Lung (tissue), 12 donors: ENCODE data around the gene TRABD2A. TPM values are rescaled to one million over a fixed set of nuclear protein-coding genes. Genes with fewer than 3 reads are reported as not detected.

Experiments used
- ATAC-seq: fragments of 200-7000 bp; cut with Tn5 transposase; one replicate; pipeline ENCODE4 v1.9.1; 2020; ENCODE audit warnings: moderate number of reproducible peaks; ENCODE audit not compliant: insufficient read depth, low FRiP score
- DNase-seq, 3 donors: peaks; one replicate each; pipeline ENCODE4 v3.0.0-alpha.2; 2013 to 2017
- H3K27ac ChIP-seq, 2 donors: one replicate each; pipeline ENCODE4 v1.5.1; 2013; ENCODE audit warnings: mild to moderate bottlenecking in 2 of 2, moderate library complexity in 2 of 2, control low read depth in 1 of 2, inconsistent platforms in 1 of 2, low read depth in 1 of 2, low read length in 1 of 2
- H3K27me3 ChIP-seq, 3 donors: one replicate each; pipeline ENCODE4 v1.5.1; 2013; ENCODE audit warnings: low read length in 2 of 3; ENCODE audit not compliant: control insufficient read depth in 3 of 3, insufficient read depth in 3 of 3
- H3K36me3 ChIP-seq, 4 donors: one replicate each; pipeline ENCODE4 v1.5.1; 2013; ENCODE audit warnings: low read length in 4 of 4, mild to moderate bottlenecking in 1 of 4, moderate library complexity in 1 of 4; ENCODE audit not compliant: control insufficient read depth in 4 of 4, insufficient read depth in 4 of 4
- H3K4me1 ChIP-seq, 5 donors: one replicate each; pipeline ENCODE4 v1.5.1; 2013; ENCODE audit warnings: low read length in 5 of 5, mild to moderate bottlenecking in 2 of 5, moderate library complexity in 1 of 5; ENCODE audit not compliant: control insufficient read depth in 5 of 5, insufficient read depth in 5 of 5
- H3K4me3 ChIP-seq: one replicate; pipeline ENCODE4 v1.5.1; 2013; ENCODE audit warnings: mild to moderate bottlenecking, control low read depth, moderate library complexity
- H3K9ac ChIP-seq, 2 donors: one replicate each; pipeline ENCODE4 v1.5.1; 2013; ENCODE audit warnings: low read length in 2 of 2, control low read depth in 1 of 2; ENCODE audit not compliant: insufficient read depth in 1 of 2
- H3K9me3 ChIP-seq, 4 donors: one replicate each; pipeline ENCODE4 v1.5.1; 2013; ENCODE audit warnings: low read length in 3 of 4, mild to moderate bottlenecking in 1 of 4, moderate library complexity in 1 of 4; ENCODE audit not compliant: control insufficient read depth in 4 of 4, insufficient read depth in 3 of 4
- CTCF ChIP-seq: IDR thresholded peaks from 2 replicates; pipeline ENCODE4 v1.5.1; 2012; ENCODE audit warnings: mild to moderate bottlenecking; ENCODE audit errors: control extremely low read depth, extremely low read depth
- WGBS, 2 donors: extraction: QIAGEN DNeasy Blood & Tissue Kit; methylation state at CpG; one replicate each; pipeline ENCODE4 v1.1.7; 2013; 5-methylcytosine and 5-hydroxymethylcytosine counted together
- polyA plus RNA-seq, 2 donors: library from polyadenylated mRNA; stranded (reverse); fragments of 200-250 nt; gene quantifications; one replicate each; pipeline ENCODE4 v1.2.1, GENCODE V29; 2013
- total RNA-seq, 2 donors: library from RNA; depleted of rRNA in 1 of 2; stranded (reverse); fragments of >200 nt in 1 of 2; gene quantifications; one replicate each; pipeline ENCODE4 v1.2.1, GENCODE V29; 2014 to 2021
- donor health status: control.
- donor health status: control.
- donor health status: Bipolar disorder and iron deficiency.
- donor health status: healthy.
- donor health status: DM: yes; HTN: yes; CAD: no.

Gene TRABD2A
- total and polyA plus RNA-seq, 4 donors, result 1.9 to 3.1 (median 2.3) TPM

GRCh38 chr2:84879584-84880394 lies 1.1 kb downstream of the TRABD2A start:
- peak overlapping the region; percentile 38 for H3K4me3 ChIP-seq

GRCh38 chr2:84878896-84879583 lies 1.8 kb downstream of the TRABD2A start:
- no peak for ATAC-seq
- TF ChIP-seq CTCF, result no peak

More at GRCh38 chr2:84879584-84880394, 1.1 kb downstream of the TRABD2A start:
- no peaks in the 10 kb centered on the region for H3K36me3 ChIP-seq
- H3K9ac ChIP-seq, result peak overlapping the region; percentile 49 to 50
- peaks cover 0 to 35% (median 29%) of the 10 kb centered on the region in 3 donors for H3K27me3 ChIP-seq
- ATAC-seq (no peak), DNase-seq (peak in 2 of 3 donors; percentile 26 to 38)
- 5 to 12% methylated on average over 45 of the region's 45 CpGs for WGBS, 2 donors
- TF ChIP-seq CTCF, result no peak
- peaks cover 4 to 23% (median 6%) of the 10 kb centered on the region in 5 donors for H3K4me1 ChIP-seq
- no peak overlapping the region for H3K27ac ChIP-seq
- peaks cover 0 to 3% (median 0%) of the 10 kb centered on the region in 4 donors for H3K9me3 ChIP-seq

GRCh38 chr2:84878459-84878858 lies 2.4 kb downstream of the TRABD2A start:
- WGBS, 2 donors, result 85% methylated on average over 1 of the region's 1 CpG
- TF ChIP-seq CTCF, result no peak
- peaks cover 0 to 35% (median 28%) of the 10 kb centered on the region in 3 donors for H3K27me3 ChIP-seq
- peaks cover 0 to 3% (median 0%) of the 10 kb centered on the region in 4 donors for H3K9me3 ChIP-seq
- H3K27ac ChIP-seq, result no peak overlapping the region
- ATAC-seq, result no peak
- H3K4me3 ChIP-seq, result no peak overlapping the region
- H3K4me1 ChIP-seq, result peaks cover 4 to 23% (median 6%) of the 10 kb centered on the region in 5 donors
- H3K9ac ChIP-seq, result no peak overlapping the region
- DNase-seq, result no peak
- H3K36me3 ChIP-seq, result no peaks in the 10 kb centered on the region

More at GRCh38 chr2:84878896-84879583, 1.8 kb downstream of the TRABD2A start:
- H3K36me3 ChIP-seq, result no peaks in the 10 kb centered on the region
- peaks cover 4 to 23% (median 6%) of the 10 kb centered on the region in 5 donors for H3K4me1 ChIP-seq
- peaks cover 0 to 35% (median 29%) of the 10 kb centered on the region in 3 donors for H3K27me3 ChIP-seq
- 81 to 83% methylated on average over 7 of the region's 7 CpGs for WGBS, 2 donors
- peaks cover 0 to 3% (median 0%) of the 10 kb centered on the region in 4 donors for H3K9me3 ChIP-seq
- no peak for DNase-seq
- H3K9ac ChIP-seq, result no peak overlapping the region
- H3K4me3 ChIP-seq, result no peak overlapping the region
- H3K27ac ChIP-seq, result no peak overlapping the region
